Parathyroid adenoma (tissue), 2 donors: ENCODE measurements around the gene RNASE7.

ENCODE experiments used
- H2AFZ ChIP-seq: fragments of 300-600 bp; sonication (generic); one replicate; pipeline ENCODE4 v1.7.0; 2017; ENCODE audit warnings: antibody characterized with exemption, mild to moderate bottlenecking
- H3K27ac ChIP-seq: fragments of 300-600 bp; sonication (generic); one replicate; pipeline ENCODE4 v1.7.0; 2017
- H3K27me3 ChIP-seq: fragments of 300-600 bp; sonication (generic); one replicate; pipeline ENCODE4 v1.7.0; 2017; ENCODE audit warnings: low read length; ENCODE audit not compliant: control insufficient read depth, insufficient read depth
- H3K36me3 ChIP-seq: fragments of 300-600 bp; sonication (generic); one replicate; pipeline ENCODE4 v1.7.0; 2017; ENCODE audit warnings: low read length; ENCODE audit not compliant: control insufficient read depth, insufficient read depth
- H3K4me1 ChIP-seq: fragments of 300-600 bp; sonication (generic); one replicate; pipeline ENCODE4 v1.7.0; 2017; ENCODE audit warnings: control low read depth
- H3K4me2 ChIP-seq: fragments of 300-600 bp; sonication (generic); one replicate; pipeline ENCODE4 v1.7.0; 2017; ENCODE audit warnings: low read length
- H3K4me3 ChIP-seq: fragments of 300-600 bp; sonication (generic); one replicate; pipeline ENCODE4 v1.7.0; 2017; ENCODE audit warnings: low read depth, low read length
- H3K79me2 ChIP-seq: fragments of 300-600 bp; sonication (generic); one replicate; pipeline ENCODE4 v1.7.0; 2017; ENCODE audit warnings: control low read depth
- H3K9ac ChIP-seq: fragments of 300-600 bp; sonication (generic); one replicate; pipeline ENCODE4 v1.7.0; 2017; ENCODE audit warnings: mild to moderate bottlenecking
- H3K9me3 ChIP-seq: fragments of 300-600 bp; sonication (generic); one replicate; pipeline ENCODE4 v1.7.0; 2017; ENCODE audit warnings: low read length; ENCODE audit not compliant: control insufficient read depth
- TF ChIP-seq, protein P1 (sequence below): fragments of 300-600 bp; sonication (generic); IDR thresholded peaks from one replicate; pipeline ENCODE4 v1.7.0; 2017; ENCODE audit warnings: antibody characterized with exemption, mild to moderate bottlenecking
- donor health status: primary hyperparathyroidism.

RNASE7 gene

DNA sequence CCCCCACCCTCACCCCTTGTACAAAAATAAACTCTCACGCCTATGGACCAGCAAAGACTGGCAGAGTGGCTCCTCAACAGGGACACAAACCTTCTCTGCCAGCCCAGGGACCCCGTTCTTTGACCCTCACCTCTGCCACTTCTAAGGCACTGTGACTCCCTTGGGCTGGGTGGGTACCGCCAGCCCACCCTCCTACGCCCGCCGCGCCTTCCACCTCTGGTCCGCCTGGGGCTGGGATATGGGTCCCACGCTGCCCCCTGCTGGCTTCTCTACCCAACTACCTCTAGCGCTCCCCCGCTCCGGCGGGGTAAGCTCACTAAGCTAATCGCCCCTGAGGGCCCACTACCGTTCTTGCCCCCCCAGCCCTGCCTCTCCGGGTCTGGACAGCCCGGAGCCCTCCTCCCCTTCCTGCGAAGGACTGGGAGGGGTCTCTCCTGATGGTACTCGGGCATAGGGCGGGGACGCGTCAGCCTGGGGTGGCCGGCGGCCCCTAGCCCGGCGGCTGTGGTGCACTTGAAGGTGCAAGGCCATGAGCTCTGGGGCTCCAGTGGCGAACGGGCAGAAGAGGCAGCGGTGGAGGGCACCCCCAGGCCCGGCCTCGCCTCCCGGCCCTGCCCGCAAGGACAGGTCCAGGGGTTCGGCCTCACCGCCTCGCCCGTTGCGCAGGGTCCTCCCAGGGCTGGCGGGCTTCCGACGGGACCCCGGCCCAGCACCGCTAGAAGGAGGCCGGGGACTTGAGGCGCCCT, 48.2 kb downstream of the RNASE7 start:
- Histone ChIP-seq H3K4me2 (no peak overlapping the region), H3K36me3 (no peaks in the 10 kb centered on the region), H2AFZ (no peak overlapping the region), H3K9ac (no peak overlapping the region), H3K9me3 (no peaks in the 10 kb centered on the region), H3K4me3 (no peak overlapping the region), H3K4me1 (peaks cover 26% of the 10 kb centered on the region), H3K27ac (no peak overlapping the region), H3K27me3 (no peaks in the 10 kb centered on the region), H3K79me2 (peaks cover 10% of the 10 kb centered on the region)
- TF ChIP-seq, protein P1, sequence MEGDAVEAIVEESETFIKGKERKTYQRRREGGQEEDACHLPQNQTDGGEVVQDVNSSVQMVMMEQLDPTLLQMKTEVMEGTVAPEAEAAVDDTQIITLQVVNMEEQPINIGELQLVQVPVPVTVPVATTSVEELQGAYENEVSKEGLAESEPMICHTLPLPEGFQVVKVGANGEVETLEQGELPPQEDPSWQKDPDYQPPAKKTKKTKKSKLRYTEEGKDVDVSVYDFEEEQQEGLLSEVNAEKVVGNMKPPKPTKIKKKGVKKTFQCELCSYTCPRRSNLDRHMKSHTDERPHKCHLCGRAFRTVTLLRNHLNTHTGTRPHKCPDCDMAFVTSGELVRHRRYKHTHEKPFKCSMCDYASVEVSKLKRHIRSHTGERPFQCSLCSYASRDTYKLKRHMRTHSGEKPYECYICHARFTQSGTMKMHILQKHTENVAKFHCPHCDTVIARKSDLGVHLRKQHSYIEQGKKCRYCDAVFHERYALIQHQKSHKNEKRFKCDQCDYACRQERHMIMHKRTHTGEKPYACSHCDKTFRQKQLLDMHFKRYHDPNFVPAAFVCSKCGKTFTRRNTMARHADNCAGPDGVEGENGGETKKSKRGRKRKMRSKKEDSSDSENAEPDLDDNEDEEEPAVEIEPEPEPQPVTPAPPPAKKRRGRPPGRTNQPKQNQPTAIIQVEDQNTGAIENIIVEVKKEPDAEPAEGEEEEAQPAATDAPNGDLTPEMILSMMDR: peak; percentile 66

DNA sequence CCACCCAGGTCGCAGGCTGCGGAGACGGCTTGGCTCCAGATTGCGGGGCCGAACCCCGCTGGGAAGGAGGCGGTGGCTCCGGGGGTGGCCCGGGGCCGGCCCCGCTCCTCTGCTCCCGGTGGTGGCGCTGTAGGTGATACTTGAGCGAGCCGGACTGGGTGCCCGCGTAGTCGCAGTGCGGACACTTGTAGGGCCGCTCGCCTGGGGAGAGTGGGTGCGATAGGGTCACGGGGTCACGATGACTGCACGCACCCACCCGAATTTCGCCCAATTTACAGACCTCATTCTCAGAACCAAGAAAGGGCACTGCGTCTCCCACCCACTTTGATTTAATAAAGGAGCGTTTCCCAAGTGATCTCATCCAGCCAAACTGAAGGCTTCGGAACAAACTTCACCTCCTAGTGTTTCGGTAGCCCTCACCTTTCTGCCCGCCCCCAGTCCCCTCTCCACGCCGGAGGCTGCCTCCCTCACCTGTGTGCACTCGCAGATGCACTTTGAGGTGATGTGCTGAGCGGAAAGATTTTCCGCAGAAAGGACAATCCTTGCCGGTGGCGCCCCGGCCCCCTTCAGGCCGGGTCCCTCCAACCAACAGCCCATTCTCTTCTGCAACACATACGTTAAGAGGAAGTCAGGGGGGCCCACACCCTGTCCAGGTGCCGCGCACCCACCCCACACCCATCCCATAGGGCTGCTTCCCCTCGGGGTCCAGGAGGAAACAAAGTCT, 48.9 kb downstream of the RNASE7 start:
- Histone ChIP-seq H3K4me2 (no peak overlapping the region), H3K27ac (no peak overlapping the region), H3K79me2 (peaks cover 10% of the 10 kb centered on the region), H3K4me3 (no peak overlapping the region), H3K4me1 (peaks cover 26% of the 10 kb centered on the region), H2AFZ (no peak overlapping the region), H3K36me3 (no peaks in the 10 kb centered on the region), H3K9me3 (no peaks in the 10 kb centered on the region), H3K27me3 (no peaks in the 10 kb centered on the region), H3K9ac (no peak overlapping the region)
- TF ChIP-seq, protein P1: no peak

DNA sequence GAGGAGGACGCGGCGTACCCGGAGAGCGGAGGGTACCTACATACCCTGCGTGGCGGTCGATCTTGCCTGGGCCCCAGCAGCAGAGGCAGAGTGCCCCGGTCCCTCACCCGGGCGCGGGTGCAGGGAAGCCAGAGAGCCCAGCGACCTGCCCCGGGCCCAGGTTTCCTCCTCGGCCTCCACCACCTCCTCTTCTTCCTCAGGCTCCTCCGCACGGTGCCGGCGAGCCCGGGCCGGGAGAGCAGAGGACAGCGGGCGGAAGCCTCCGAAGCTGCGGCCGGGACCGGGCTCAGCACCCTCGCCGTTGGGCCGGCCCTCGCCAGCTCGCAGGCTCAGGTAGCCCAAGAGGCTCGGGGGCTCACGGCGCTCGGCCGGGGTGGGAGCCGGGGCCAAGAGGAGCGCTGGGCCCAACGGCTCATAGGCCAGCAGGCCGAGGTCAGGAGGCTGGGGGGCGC, 49.7 kb downstream of the RNASE7 start:
- H3K4me3 ChIP-seq: no peak overlapping the region
- H3K27me3 ChIP-seq: no peaks in the 10 kb centered on the region
- no peak overlapping the region for H2AFZ ChIP-seq
- TF ChIP-seq, protein P1: no peak
- H3K9me3 ChIP-seq: no peaks in the 10 kb centered on the region
- H3K9ac ChIP-seq: no peak overlapping the region
- H3K79me2 ChIP-seq: peaks cover 10% of the 10 kb centered on the region
- H3K4me1 ChIP-seq: peaks cover 31% of the 10 kb centered on the region
- H3K36me3 ChIP-seq: no peaks in the 10 kb centered on the region
- no peak overlapping the region for H3K27ac ChIP-seq
- no peak overlapping the region for H3K4me2 ChIP-seq

DNA sequence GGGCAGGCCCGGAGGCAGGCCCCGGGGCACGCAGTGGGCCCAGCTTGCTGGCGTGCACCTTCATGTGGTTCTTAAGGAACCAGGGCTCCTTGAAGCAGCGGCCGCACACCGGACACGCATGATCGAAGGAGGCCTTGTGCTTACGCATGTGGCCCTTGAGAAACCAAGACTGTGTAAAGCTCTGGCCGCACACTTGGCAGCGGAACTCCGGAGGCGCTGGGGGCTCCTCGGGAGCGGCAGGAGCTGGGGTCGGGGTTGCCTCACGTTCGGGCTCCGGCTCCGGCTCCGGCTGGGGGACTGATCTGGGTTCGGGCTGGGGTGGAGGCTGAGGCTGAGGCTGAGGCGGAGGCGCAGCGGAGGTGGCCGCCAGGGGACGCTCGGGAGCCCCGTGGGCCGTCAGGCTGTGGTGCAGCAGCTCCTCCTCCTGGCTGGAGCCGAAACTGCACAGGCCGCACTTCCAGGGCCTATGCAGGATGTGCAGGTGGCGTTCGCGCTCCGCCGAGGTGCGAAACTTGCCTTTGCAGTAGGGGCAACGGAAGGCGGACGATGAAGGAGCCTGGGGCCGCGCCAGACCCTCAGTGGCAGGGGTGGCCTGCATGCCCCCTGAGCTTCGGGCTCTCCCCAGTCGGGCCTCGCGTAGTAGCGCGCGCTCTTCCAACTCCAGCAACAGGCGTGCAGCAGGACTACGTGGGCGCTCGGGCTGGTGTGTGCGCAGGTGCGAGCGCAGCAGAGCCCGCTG, 50.3 kb downstream of the RNASE7 start:
- Histone ChIP-seq H3K79me2 (peaks cover 10% of the 10 kb centered on the region), H3K4me2 (no peak overlapping the region), H2AFZ (no peak overlapping the region), H3K4me1 (peaks cover 34% of the 10 kb centered on the region), H3K9ac (no peak overlapping the region), H3K36me3 (no peaks in the 10 kb centered on the region), H3K9me3 (no peaks in the 10 kb centered on the region), H3K27ac (peak overlapping the region; percentile 71), H3K27me3 (no peaks in the 10 kb centered on the region), H3K4me3 (no peak overlapping the region)
- TF ChIP-seq, protein P1: peak; percentile 100
